Activated CD4-positive, alpha-beta T cell treated with anti-CD3 and anti-CD28 coated beads, Interleukin-2, amount 10 ng/mL, durations not matched to agents 24 days and 14 days (primary cell): ENCODE results near the gene PSTPIP2. TPM values are rescaled to one million over a fixed set of nuclear protein-coding genes. Genes with fewer than 3 reads are reported as not detected.
"Not testable (repeated sequence)": the region's sequence is repeated elsewhere in the genome, so short reads cannot be mapped to it uniquely, and the experiment has no call there.

Experiments used
- DNase-seq: peaks from one replicate; pipeline ENCODE4 v3.0.0; 2022
- H3K27ac Mint-ChIP-seq: one replicate; pipeline ENCODE4 v1.8.0; 2022; ENCODE audit warnings: mild to moderate bottlenecking, mixed read lengths
- H3K27me3 Mint-ChIP-seq: one replicate; pipeline ENCODE4 v1.8.0; 2022; ENCODE audit warnings: mixed read lengths
- H3K36me3 Mint-ChIP-seq: one replicate; pipeline ENCODE4 v1.8.0; 2022; ENCODE audit warnings: low read depth, mild to moderate bottlenecking, mixed read lengths
- H3K4me1 Mint-ChIP-seq: one replicate; pipeline ENCODE4 v1.8.0; 2021; ENCODE audit warnings: mixed read lengths
- H3K4me3 Mint-ChIP-seq: one replicate; pipeline ENCODE4 v1.8.0; 2022; ENCODE audit warnings: mild to moderate bottlenecking, moderate library complexity, mixed read lengths
- H3K9me3 Mint-ChIP-seq: one replicate; pipeline ENCODE4 v1.8.0; 2021; ENCODE audit warnings: mixed read lengths
- intact Hi-C: fragments of 100-400 bp; cut with micrococcal nuclease; formaldehyde crosslinking; loops from one replicate; pipeline ENCODE4 v1.15.1; 2023
- total RNA-seq: library from RNA; stranded (reverse); gene quantifications from 2 replicates; pipeline ENCODE4 v1.2.3, GENCODE V29; 2022

The PSTPIP2 gene
- total RNA-seq, 1 donor from 2014 or later, result 29.2 TPM

GRCh38 chr18:45976566-45976965 is 95.5 kb downstream of the PSTPIP2 start:
- H3K36me3 Mint-ChIP-seq, result no peaks in the 10 kb centered on the region
- no peak for DNase-seq
- peaks cover 6% of the 10 kb centered on the region for H3K4me1 Mint-ChIP-seq
- H3K27ac Mint-ChIP-seq, result no peak overlapping the region
- intact Hi-C loops, result no loop called here
- H3K27me3 Mint-ChIP-seq, result no peaks in the 10 kb centered on the region
- no peak overlapping the region for H3K4me3 Mint-ChIP-seq
- no peaks in the 10 kb centered on the region for H3K9me3 Mint-ChIP-seq

- Mint-ChIP-seq H3K4me1 (peaks cover 6% of the 10 kb centered on the region), H3K27ac (peak overlapping the region; percentile 25), H3K27me3 (no peaks in the 10 kb centered on the region), H3K36me3 (no peaks in the 10 kb centered on the region), H3K9me3 (no peaks in the 10 kb centered on the region), H3K4me3 (no peak overlapping the region)
- intact Hi-C loops, result loop anchor here (1.0 to 5.0 kb wide), 4 partner anchors 62 to 353 kb away; no protein-coding TSS in a partner anchor
- peak; percentile 91 for DNase-seq
Measured at GRCh38 chr18:45974088-45974536, 97.9 kb downstream of the PSTPIP2 start.

- DNase-seq, result peak; percentile 98
- Mint-ChIP-seq H3K27ac (peak within 1 kb of the TSS; percentile 94), H3K36me3 (no peaks in the 10 kb centered on the region), H3K27me3 (peaks cover 3% of the 10 kb centered on the region), H3K4me3 (peak within 1 kb of the TSS; percentile 99), H3K9me3 (no peaks in the 10 kb centered on the region), H3K4me1 (peaks cover 26% of the 10 kb centered on the region)
- intact Hi-C loops, result loop anchor here (2.0 kb wide), 4 partner anchors 92 to 296 kb away; partner anchors contain the start of gene PSTPIP2
Measured at GRCh38 chr18:45967007-45967706, 104.9 kb downstream of the PSTPIP2 start, which contains the start of gene EPG5. TSS of gene EPG5 (minus strand) at chr18:45967329. CDS start at chr18:45967239, 90 bp downstream.

GRCh38 chr18:45964913-45965312 is 107.1 kb downstream of the PSTPIP2 start:
- intact Hi-C loops, H3K36me3 Mint-ChIP-seq, H3K27me3 Mint-ChIP-seq, DNase-seq, H3K9me3 Mint-ChIP-seq, H3K27ac Mint-ChIP-seq: not testable (repeated sequence)
- H3K4me3 Mint-ChIP-seq, result peak overlapping the region; percentile 50
- peaks cover 34% of the 10 kb centered on the region for H3K4me1 Mint-ChIP-seq

GRCh38 chr18:45962866-45963265 is 109.2 kb downstream of the PSTPIP2 start:
- Mint-ChIP-seq H3K27ac (no peak overlapping the region), H3K36me3 (peaks cover 4% of the 10 kb centered on the region), H3K9me3 (no peaks in the 10 kb centered on the region), H3K4me3 (peak overlapping the region; percentile 0), H3K27me3 (no peaks in the 10 kb centered on the region), H3K4me1 (peaks cover 35% of the 10 kb centered on the region)
- intact Hi-C loops, result no loop called here
- DNase-seq, result no peak

- Mint-ChIP-seq H3K36me3 (peaks cover 4% of the 10 kb centered on the region), H3K4me1 (peaks cover 31% of the 10 kb centered on the region), H3K27ac (no peak overlapping the region), H3K9me3 (no peaks in the 10 kb centered on the region), H3K27me3 (no peaks in the 10 kb centered on the region), H3K4me3 (no peak overlapping the region)
- DNase-seq, result peak; percentile 65
- intact Hi-C loops, result no loop called here
Measured at GRCh38 chr18:45962461-45962860, 109.6 kb downstream of the PSTPIP2 start.

GRCh38 chr18:45959484-45959883 is 112.6 kb downstream of the PSTPIP2 start:
- H3K27ac Mint-ChIP-seq, H3K27me3 Mint-ChIP-seq, intact Hi-C loops, DNase-seq, H3K9me3 Mint-ChIP-seq, H3K4me3 Mint-ChIP-seq: not testable (repeated sequence)
- Mint-ChIP-seq H3K36me3 (peaks cover 17% of the 10 kb centered on the region), H3K4me1 (peaks cover 23% of the 10 kb centered on the region)

GRCh38 chr18:45958730-45959129 is 113.3 kb downstream of the PSTPIP2 start:
- H3K4me3 Mint-ChIP-seq, result no peak overlapping the region

GRCh38 chr18:45958027-45958426 is 114.0 kb downstream of the PSTPIP2 start:
- H3K4me1 Mint-ChIP-seq, result peaks cover 19% of the 10 kb centered on the region

More at GRCh38 chr18:45958730-45959129, 113.3 kb downstream of the PSTPIP2 start:
- Mint-ChIP-seq H3K36me3 (peaks cover 23% of the 10 kb centered on the region), H3K27ac (no peak overlapping the region), H3K9me3 (no peaks in the 10 kb centered on the region), H3K27me3 (no peaks in the 10 kb centered on the region), H3K4me1 (peaks cover 23% of the 10 kb centered on the region)
- intact Hi-C loops, result no loop called here
- DNase-seq, result no peak

GRCh38 chr18:45957100-45957499 is 115.0 kb downstream of the PSTPIP2 start:
- intact Hi-C loops, result no loop called here
- H3K9me3 Mint-ChIP-seq, result no peaks in the 10 kb centered on the region
- H3K4me1 Mint-ChIP-seq, result peaks cover 14% of the 10 kb centered on the region
- DNase-seq, result no peak
- H3K27me3 Mint-ChIP-seq, result no peaks in the 10 kb centered on the region
- H3K27ac Mint-ChIP-seq, result no peak overlapping the region
- no peak overlapping the region for H3K4me3 Mint-ChIP-seq
- H3K36me3 Mint-ChIP-seq, result peaks cover 36% of the 10 kb centered on the region

More at GRCh38 chr18:45958027-45958426, 114.0 kb downstream of the PSTPIP2 start:
- Mint-ChIP-seq H3K36me3 (peaks cover 30% of the 10 kb centered on the region), H3K9me3 (no peaks in the 10 kb centered on the region), H3K4me3 (no peak overlapping the region), H3K27ac (no peak overlapping the region), H3K27me3 (no peaks in the 10 kb centered on the region)
- intact Hi-C loops, result no loop called here
- no peak for DNase-seq

GRCh38 chr18:45954070-45954934 is 117.8 kb downstream of the PSTPIP2 start:
- intact Hi-C loops, result no loop called here
- peaks cover 49% of the 10 kb centered on the region for H3K36me3 Mint-ChIP-seq
- H3K4me1 Mint-ChIP-seq, result peaks cover 5% of the 10 kb centered on the region
- no peak for DNase-seq
- no peaks in the 10 kb centered on the region for H3K9me3 Mint-ChIP-seq
- no peak overlapping the region for H3K4me3 Mint-ChIP-seq
- H3K27ac Mint-ChIP-seq, result no peak overlapping the region
- H3K27me3 Mint-ChIP-seq, result no peaks in the 10 kb centered on the region

- Mint-ChIP-seq H3K27me3 (no peaks in the 10 kb centered on the region), H3K4me1 (peaks cover 2% of the 10 kb centered on the region), H3K27ac (no peak overlapping the region), H3K9me3 (no peaks in the 10 kb centered on the region), H3K36me3 (peaks cover 73% of the 10 kb centered on the region), H3K4me3 (no peak overlapping the region)
- intact Hi-C loops, result no loop called here
- no peak for DNase-seq
Measured at GRCh38 chr18:45951016-45951714, 120.9 kb downstream of the PSTPIP2 start.

GRCh38 chr18:45945669-45946068 is 126.4 kb downstream of the PSTPIP2 start:
- intact Hi-C loops, result no loop called here
- peaks cover 4% of the 10 kb centered on the region for H3K4me1 Mint-ChIP-seq
- DNase-seq, result no peak
- no peaks in the 10 kb centered on the region for H3K9me3 Mint-ChIP-seq
- H3K4me3 Mint-ChIP-seq, result no peak overlapping the region
- no peaks in the 10 kb centered on the region for H3K27me3 Mint-ChIP-seq
- H3K36me3 Mint-ChIP-seq, result peaks cover 73% of the 10 kb centered on the region
- H3K27ac Mint-ChIP-seq, result no peak overlapping the region
